RWPE1 (cell line): ENCODE results near the gene STARD10.

Experiments used
- CTCF ChIA-PET: fragments of 350-600 bp; sonication (Branson Sonifier 250); formaldehyde crosslinking; extraction: SDS; loops from one replicate; lab custom pipeline; 2021; lab: Yijun Ruan, JAX
- POLR2A ChIA-PET: fragments of 400-600 bp; formaldehyde crosslinking; extraction: SDS; loops from one replicate; lab custom pipeline; 2020; ENCODE audit warnings: antibody characterized with exemption; ENCODE audit not compliant: low non-redundant PET; lab: Yijun Ruan, JAX
- DNase-seq: peaks from one replicate; pipeline ENCODE4 v3.0.0; 2012; ENCODE audit warnings: low spot score
- H3K27ac ChIP-seq: fragments of 450-650 bp; 2 replicates; pipeline ENCODE4 v1.5.1; 2017
- TF ChIP-seq, protein P1 (sequence below): fragments of 450-650 bp; conservative IDR thresholded peaks from 2 replicates; pipeline ENCODE4 v1.5.1; 2017; ENCODE audit warnings: low read depth, mild to moderate bottlenecking

Gene STARD10

DNA sequence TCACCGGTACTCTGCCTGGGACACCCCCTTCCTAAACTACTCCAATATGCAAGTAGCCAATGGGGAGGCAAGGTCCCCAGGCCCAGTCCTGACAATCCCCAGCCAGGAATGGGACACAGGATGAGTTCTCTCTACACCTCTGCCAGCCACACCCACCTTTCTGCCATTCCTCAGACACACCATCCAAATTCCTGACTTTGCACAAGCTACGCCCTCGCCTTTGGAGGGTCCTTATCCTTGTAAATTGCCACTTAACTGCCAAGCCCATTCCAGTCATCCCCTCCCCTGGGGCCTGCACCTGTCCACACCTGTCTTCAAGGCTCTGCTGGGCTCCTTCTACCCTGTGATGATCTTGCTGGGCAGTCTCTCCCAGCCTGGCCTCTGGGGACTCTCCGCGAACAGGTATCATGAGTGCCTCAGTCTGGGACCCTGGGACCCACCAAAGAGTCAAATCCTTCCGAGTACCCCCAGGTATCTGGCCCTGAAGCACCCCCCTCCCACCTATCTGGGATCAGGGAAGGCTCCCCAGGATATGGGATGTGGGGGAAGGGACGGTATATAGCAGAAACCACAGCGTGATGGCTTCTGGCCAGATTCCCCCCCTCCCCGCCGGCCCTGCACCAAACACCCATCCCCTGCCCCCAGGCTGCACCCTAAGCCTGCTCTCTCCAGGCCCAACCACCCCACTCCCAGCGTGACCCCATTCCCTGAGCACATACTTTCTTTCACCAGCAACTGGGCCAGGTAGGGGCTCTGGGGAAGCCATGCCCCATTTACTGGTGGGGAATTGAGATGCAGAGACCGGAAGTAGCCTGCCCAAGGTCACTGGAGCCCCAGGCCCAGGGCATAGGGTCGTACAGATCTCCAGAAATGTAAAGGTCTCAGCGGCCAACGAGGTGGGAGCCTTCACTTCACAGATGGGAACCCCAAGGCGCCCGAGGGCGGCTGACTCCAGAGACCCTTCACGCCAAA is 42.4 kb downstream of the STARD10 start:
- POLR2A ChIA-PET: no interaction called here
- CTCF ChIA-PET: interaction anchor here (0.7 to 1.1 kb wide), 2 partner anchors 14 to 26 kb away, joined by 3 to 4 read pairs; no protein-coding TSS in a partner anchor
- TF ChIP-seq, protein P1, sequence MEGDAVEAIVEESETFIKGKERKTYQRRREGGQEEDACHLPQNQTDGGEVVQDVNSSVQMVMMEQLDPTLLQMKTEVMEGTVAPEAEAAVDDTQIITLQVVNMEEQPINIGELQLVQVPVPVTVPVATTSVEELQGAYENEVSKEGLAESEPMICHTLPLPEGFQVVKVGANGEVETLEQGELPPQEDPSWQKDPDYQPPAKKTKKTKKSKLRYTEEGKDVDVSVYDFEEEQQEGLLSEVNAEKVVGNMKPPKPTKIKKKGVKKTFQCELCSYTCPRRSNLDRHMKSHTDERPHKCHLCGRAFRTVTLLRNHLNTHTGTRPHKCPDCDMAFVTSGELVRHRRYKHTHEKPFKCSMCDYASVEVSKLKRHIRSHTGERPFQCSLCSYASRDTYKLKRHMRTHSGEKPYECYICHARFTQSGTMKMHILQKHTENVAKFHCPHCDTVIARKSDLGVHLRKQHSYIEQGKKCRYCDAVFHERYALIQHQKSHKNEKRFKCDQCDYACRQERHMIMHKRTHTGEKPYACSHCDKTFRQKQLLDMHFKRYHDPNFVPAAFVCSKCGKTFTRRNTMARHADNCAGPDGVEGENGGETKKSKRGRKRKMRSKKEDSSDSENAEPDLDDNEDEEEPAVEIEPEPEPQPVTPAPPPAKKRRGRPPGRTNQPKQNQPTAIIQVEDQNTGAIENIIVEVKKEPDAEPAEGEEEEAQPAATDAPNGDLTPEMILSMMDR: no peak
- DNase-seq: no peak
- peak overlapping the region; percentile 75 for H3K27ac ChIP-seq

- TF ChIP-seq, protein P1: no peak
- no peak for DNase-seq
- CTCF ChIA-PET: interaction anchor here (0.5 to 1.1 kb wide), 4 partner anchors 13 to 62 kb away, joined by 3 to 5 read pairs (median 4); no protein-coding TSS in a partner anchor
- POLR2A ChIA-PET: no interaction called here
- peak overlapping the region; percentile 75 for H3K27ac ChIP-seq
These were observed 43.2 kb downstream of the STARD10 start for GRCh38 chr11:72750556-72751115.

DNA sequence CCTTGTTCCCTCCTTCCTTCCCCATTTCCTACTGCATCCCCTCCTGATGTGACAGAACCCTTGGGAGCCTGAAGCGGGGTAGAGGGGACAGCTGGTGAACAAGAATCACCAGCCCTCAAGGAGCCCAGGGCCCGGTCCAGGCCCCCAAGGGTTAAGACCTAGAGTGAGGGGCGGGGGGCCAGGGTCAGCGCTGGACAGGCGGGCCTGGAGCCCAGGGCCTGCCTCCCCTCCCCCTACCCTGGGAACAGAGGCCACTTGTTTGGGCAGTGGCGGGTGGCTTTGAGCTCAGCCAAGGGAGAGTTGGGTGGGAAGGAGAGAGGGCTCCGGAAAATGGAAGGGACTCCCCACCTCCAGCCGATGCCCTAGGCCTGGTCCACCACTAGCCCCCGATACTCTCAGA is 43.8 kb downstream of the STARD10 start:
- CTCF ChIA-PET: interaction anchor here (0.5 kb wide), 1 partner anchor 28 kb away, joined by 5 read pairs; no protein-coding TSS in a partner anchor
- DNase-seq: no peak
- TF ChIP-seq, protein P1: no peak
- POLR2A ChIA-PET: no interaction called here
- H3K27ac ChIP-seq: peak overlapping the region; percentile 75

GRCh38 chr11:72747289-72747855 is 46.5 kb downstream of the STARD10 start:
- TF ChIP-seq, protein P1: no peak
- peak overlapping the region; percentile 26 for H3K27ac ChIP-seq
- CTCF ChIA-PET: interaction anchor here (0.7 to 1.2 kb wide), 2 partner anchors 22 to 718 kb away, joined by 3 read pairs; no protein-coding TSS in a partner anchor
- POLR2A ChIA-PET: no interaction called here
- no peak for DNase-seq

DNA sequence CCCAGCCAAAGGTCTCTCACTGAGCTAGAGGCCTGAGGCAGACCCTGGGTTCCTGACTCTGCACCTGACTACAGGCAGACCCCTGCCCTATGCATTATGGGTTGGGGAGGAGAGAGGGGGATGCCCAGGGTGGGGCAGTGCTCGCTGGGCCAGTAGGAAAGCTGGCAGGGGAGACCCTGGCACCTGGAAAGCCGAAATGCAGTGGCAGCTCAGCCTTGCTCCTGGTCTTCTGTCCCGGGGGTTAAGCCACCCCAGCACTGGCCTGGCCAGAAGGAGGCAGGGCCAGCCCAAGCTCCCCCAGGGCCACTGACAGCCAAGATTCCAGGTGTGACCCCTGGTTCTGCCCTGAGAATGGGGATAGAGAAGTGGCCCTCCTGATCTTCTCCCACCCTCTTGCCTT is 47.0 kb downstream of the STARD10 start:
- peak overlapping the region; percentile 26; the same call in 1 of the 2 replicates for H3K27ac ChIP-seq
- DNase-seq: no peak
- ChIA-PET POLR2A (no interaction called here), CTCF (interaction anchor here (0.6 to 1.2 kb wide), 4 partner anchors 10 to 717 kb away, joined by 3 read pairs; no protein-coding TSS in a partner anchor)
- TF ChIP-seq, protein P1: no peak
